GM18519 (cell line): ENCODE data around the gene CELF1.
"Not testable (repeated sequence)": the region's sequence is repeated elsewhere in the genome, so short reads cannot be mapped to it uniquely, and the experiment has no call there.

Experiments
- ATAC-seq: cut with Tn5 transposase; IDR thresholded peaks from one replicate; pipeline ENCODE4 v1.9.1; 2021; ENCODE audit warnings: mild to moderate bottlenecking, moderate library complexity; ENCODE audit not compliant: unreplicated experiment, low FRiP score

CELF1 gene

GRCh38 chr11:47545298-47545697 is 7.6 kb downstream of the CELF1 start:
- ATAC-seq: no peak

- ATAC-seq: no peak
These were observed 11.9 kb downstream of the CELF1 start for GRCh38 chr11:47541070-47541469.

GRCh38 chr11:47539681-47540039 is 13.3 kb downstream of the CELF1 start:
- no peak for ATAC-seq

GRCh38 chr11:47538741-47539565 is 14.0 kb downstream of the CELF1 start:
- no peak for ATAC-seq

GRCh38 chr11:47536915-47537314 is 16.0 kb downstream of the CELF1 start:
- no peak for ATAC-seq

GRCh38 chr11:47534704-47535251 is 18.2 kb downstream of the CELF1 start:
- no peak for ATAC-seq

GRCh38 chr11:47533690-47534151 is 19.2 kb downstream of the CELF1 start:
- ATAC-seq: no peak

- ATAC-seq: no peak
These were observed 20.2 kb downstream of the CELF1 start for GRCh38 chr11:47532597-47533213.

- ATAC-seq: no peak
These were observed 21.3 kb downstream of the CELF1 start for GRCh38 chr11:47531666-47532065.

GRCh38 chr11:47530721-47531120 is 22.2 kb downstream of the CELF1 start:
- ATAC-seq: not testable (repeated sequence)

GRCh38 chr11:47529951-47530350 is 23.0 kb downstream of the CELF1 start:
- no peak for ATAC-seq

GRCh38 chr11:47527186-47527585 is 25.7 kb downstream of the CELF1 start:
- ATAC-seq: no peak

- not testable (repeated sequence) for ATAC-seq
These were observed 26.9 kb downstream of the CELF1 start for GRCh38 chr11:47526032-47526431.

- no peak for ATAC-seq
These were observed 28.5 kb downstream of the CELF1 start for GRCh38 chr11:47524291-47524874.

- no peak for ATAC-seq
These were observed 29.3 kb downstream of the CELF1 start for GRCh38 chr11:47523490-47524225.

GRCh38 chr11:47518212-47518964 is 34.5 kb downstream of the CELF1 start:
- no peak for ATAC-seq

- no peak for ATAC-seq
These were observed 35.7 kb downstream of the CELF1 start for GRCh38 chr11:47516984-47517853.

- ATAC-seq: no peak
These were observed 36.8 kb downstream of the CELF1 start for GRCh38 chr11:47516155-47516554.
